GM23338 (cell line): ENCODE measurements around the gene PTPRN2. TPM values are rescaled to one million over a fixed set of nuclear protein-coding genes. Genes with fewer than 3 reads are reported as not detected.

Experiments used
- ATAC-seq: fragments of 200-7000 bp; cut with Tn5 transposase; 3 replicates; pipeline ENCODE4 v1.9.1; 2020
- DNase-seq: peaks from one replicate; pipeline ENCODE4 v3.0.0-alpha.2; 2015; ENCODE audit warnings: low spot score
- H2AFZ ChIP-seq: fragments of 200-600 bp; sonication (generic); 2 replicates; pipeline ENCODE4 v1.8.0; 2016; ENCODE audit warnings: antibody characterized with exemption, mild to moderate bottlenecking, moderate library complexity
- H3F3A ChIP-seq: fragments of 200-600 bp; sonication (generic); replicated peaks from 2 replicates; pipeline ENCODE4 v1.8.0; 2017; ENCODE audit warnings: antibody characterized with exemption, mixed run types, low read depth
- H3K27ac ChIP-seq: fragments of 200-600 bp; sonication (generic); 2 replicates; pipeline ENCODE4 v1.6.1; 2016; ENCODE audit warnings: low read depth
- H3K27me3 ChIP-seq: fragments of 200-600 bp; sonication (generic); 2 replicates; pipeline ENCODE4 v1.8.0; 2016; ENCODE audit warnings: mild to moderate bottlenecking, mixed run types, moderate library complexity; ENCODE audit not compliant: insufficient read depth
- H3K36me3 ChIP-seq: fragments of 200-600 bp; sonication (generic); 2 replicates; pipeline ENCODE4 v1.8.0; 2016; ENCODE audit warnings: mild to moderate bottlenecking; ENCODE audit not compliant: insufficient read depth
- H3K4me1 ChIP-seq: fragments of 200-600 bp; sonication (generic); 2 replicates; pipeline ENCODE4 v1.8.0; 2016; ENCODE audit warnings: mild to moderate bottlenecking, moderate library complexity; ENCODE audit not compliant: insufficient read depth
- H3K4me2 ChIP-seq: fragments of 200-600 bp; sonication (generic); 2 replicates; pipeline ENCODE4 v1.7.1; 2017; ENCODE audit warnings: mixed run types
- H3K4me3 ChIP-seq: fragments of 200-600 bp; sonication (generic); 2 replicates; pipeline ENCODE4 v1.6.1; 2016; ENCODE audit warnings: mixed run types
- H3K79me2 ChIP-seq: fragments of 200-600 bp; sonication (generic); replicated peaks from 2 replicates; pipeline ENCODE4 v1.8.0; 2017; ENCODE audit warnings: mild to moderate bottlenecking; ENCODE audit not compliant: insufficient read depth
- H3K9me2 ChIP-seq: fragments of 200-600 bp; sonication (generic); 2 replicates; pipeline ENCODE4 v1.8.0; 2017; ENCODE audit not compliant: insufficient read depth
- H4K20me1 ChIP-seq: fragments of 200-600 bp; sonication (generic); replicated peaks from 2 replicates; pipeline ENCODE4 v1.8.0; 2017; ENCODE audit warnings: mild to moderate bottlenecking; ENCODE audit not compliant: insufficient read depth
- H3K27ac Mint-ChIP-seq: 2 replicates; pipeline ENCODE4 v1.8.0; 2020; ENCODE audit warnings: inconsistent platforms, mild to moderate bottlenecking, moderate library complexity, mixed read lengths
- H3K27me3 Mint-ChIP-seq: 3 replicates; pipeline ENCODE4 v1.8.0; 2022; ENCODE audit warnings: low read depth, mild to moderate bottlenecking, moderate library complexity, mixed read lengths, inconsistent platforms; ENCODE audit not compliant: insufficient read depth, poor library complexity
- H3K36me3 Mint-ChIP-seq: 3 replicates; pipeline ENCODE4 v1.8.0; 2021; ENCODE audit warnings: low read depth, mild to moderate bottlenecking, inconsistent platforms, moderate library complexity, mixed read lengths
- H3K4me1 Mint-ChIP-seq: 3 replicates; pipeline ENCODE4 v1.8.0; 2020; ENCODE audit warnings: mild to moderate bottlenecking, inconsistent platforms, mixed read lengths
- H3K4me3 Mint-ChIP-seq: 3 replicates; pipeline ENCODE4 v1.8.0; 2021; ENCODE audit warnings: moderate library complexity, mild to moderate bottlenecking, inconsistent platforms, mixed read lengths
- H3K9me3 Mint-ChIP-seq: 3 replicates; pipeline ENCODE4 v1.8.0; 2020; ENCODE audit warnings: moderate library complexity, mild to moderate bottlenecking, inconsistent platforms, mixed read lengths
- CREB1 ChIP-seq: fragments of 250-450 bp; sonication (Bioruptor Pico); IDR thresholded peaks from 2 replicates; pipeline ENCODE4 v1.5.0; 2020; ENCODE audit warnings: low read depth, mild to moderate bottlenecking, moderate library complexity
- EZH2 ChIP-seq: fragments of 200-600 bp; sonication (generic); IDR thresholded peaks from one replicate; pipeline ENCODE4 v1.8.0; 2017; ENCODE audit warnings: antibody characterized with exemption, mild to moderate bottlenecking, low read depth; ENCODE audit not compliant: unreplicated experiment
- EZH2phosphoT487 ChIP-seq: fragments of 200-600 bp; sonication (generic); IDR thresholded peaks from one replicate; pipeline ENCODE4 v1.8.1; 2018; ENCODE audit warnings: antibody characterized with exemption; ENCODE audit not compliant: unreplicated experiment
- JUNB ChIP-seq: IDR thresholded peaks from one replicate; pipeline ENCODE4 v1.6.1; 2016; ENCODE audit warnings: antibody characterized with exemption; ENCODE audit not compliant: unreplicated experiment
- NANOG ChIP-seq: IDR thresholded peaks from 2 replicates; pipeline ENCODE4 v1.6.1; 2016; ENCODE audit warnings: antibody characterized with exemption, borderline replicate concordance
- POLR2AphosphoS5 ChIP-seq: IDR thresholded peaks from 2 replicates; pipeline ENCODE4 v1.6.1; 2016; ENCODE audit warnings: antibody characterized with exemption, low read depth
- REST ChIP-seq: IDR thresholded peaks from one replicate; pipeline ENCODE4 v1.6.1; 2018; ENCODE audit warnings: antibody characterized with exemption; ENCODE audit not compliant: unreplicated experiment
- STAT1 ChIP-seq: IDR thresholded peaks from one replicate; pipeline ENCODE4 v1.6.1; 2016; ENCODE audit warnings: antibody characterized with exemption; ENCODE audit not compliant: unreplicated experiment
- ZNF114 ChIP-seq: fragments of 250-450 bp; sonication (Bioruptor Pico); IDR thresholded peaks from 2 replicates; pipeline ENCODE4 v1.5.0; 2020; ENCODE audit warnings: mild to moderate bottlenecking, moderate library complexity
- ZNF331 ChIP-seq: fragments of 250-450 bp; sonication (Bioruptor Pico); IDR thresholded peaks from 2 replicates; pipeline ENCODE4 v1.5.0; 2020; ENCODE audit warnings: low read depth, mild to moderate bottlenecking, moderate library complexity
- polyA plus RNA-seq: library from polyadenylated mRNA; unstranded; fragments of >200 nt; fragmentation: Nextera tagmentation; extraction: Ambion mirVana; gene quantifications from 2 replicates; pipeline ENCODE4 v1.2.1, GENCODE V29; 2016
- total RNA-seq: library from RNA; depleted of rRNA; stranded (reverse); fragments of >200 nt; shearing (Covaris generic); gene quantifications from 2 replicates; pipeline ENCODE4 v1.2.3, GENCODE V29; 2014
- TF ChIP-seq, protein P1 (sequence below), 2 experiments: fragments of 200-600 bp in 1 of 2; sonication (generic) in 1 of 2; conservative IDR thresholded peaks; 2 replicates each; pipeline versions ENCODE4 v1.5.1 to v1.6.1; 2016 to 2017; ENCODE audit warnings: antibody characterized with exemption in 2 of 2, low read depth in 2 of 2, mild to moderate bottlenecking in 2 of 2, moderate library complexity in 1 of 2
- TF ChIP-seq, protein P2 (sequence below): fragments of 250-450 bp; sonication (Bioruptor Pico); IDR thresholded peaks from 2 replicates; pipeline ENCODE4 v1.5.0; 2020; ENCODE audit warnings: mild to moderate bottlenecking, moderate library complexity
- TF ChIP-seq, protein P3 (sequence below): IDR thresholded peaks from 2 replicates; pipeline ENCODE4 v1.6.1; 2016; ENCODE audit warnings: antibody characterized with exemption

Gene PTPRN2
- total and polyA plus RNA-seq, 2 experiments from 2014 or later: 0.87 to 4.0 TPM

DNA sequence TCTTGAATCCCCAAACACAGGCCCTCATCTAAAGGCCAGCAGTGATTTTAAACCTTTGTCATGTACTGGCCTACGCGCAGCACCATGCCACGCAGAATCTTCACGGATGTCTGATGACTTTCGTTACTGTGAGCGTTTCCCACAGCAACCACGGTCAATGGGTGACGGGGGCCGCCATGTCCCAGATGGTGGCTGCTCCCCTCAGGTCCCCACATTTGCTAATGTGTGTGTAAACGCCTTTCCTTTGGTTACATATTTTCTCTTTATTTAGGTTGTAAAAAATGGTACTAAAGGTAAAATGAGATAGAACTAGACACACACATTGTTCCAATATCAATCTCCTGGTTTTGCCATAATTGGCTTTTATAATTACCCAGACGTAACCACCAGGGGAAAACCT lies 699.0 kb downstream of the PTPRN2 start:
- Histone ChIP-seq H3K4me1 (no peaks in the 10 kb centered on the region), H3K4me2 (no peak overlapping the region), H3K4me3 (no peak overlapping the region), H3K27ac (no peak overlapping the region), H4K20me1 (no peaks in the 10 kb centered on the region), H3K27me3 (no peaks in the 10 kb centered on the region), H3F3A (no peaks in the 10 kb centered on the region), H3K79me2 (no peaks in the 10 kb centered on the region), H2AFZ (no peak overlapping the region), H3K9me2 (no peaks in the 10 kb centered on the region), H3K36me3 (no peaks in the 10 kb centered on the region)
- TF ChIP-seq ZNF114 (CRISPR knock-in tag): no peak
- TF ChIP-seq NANOG: no peak
- TF ChIP-seq, protein P1, sequence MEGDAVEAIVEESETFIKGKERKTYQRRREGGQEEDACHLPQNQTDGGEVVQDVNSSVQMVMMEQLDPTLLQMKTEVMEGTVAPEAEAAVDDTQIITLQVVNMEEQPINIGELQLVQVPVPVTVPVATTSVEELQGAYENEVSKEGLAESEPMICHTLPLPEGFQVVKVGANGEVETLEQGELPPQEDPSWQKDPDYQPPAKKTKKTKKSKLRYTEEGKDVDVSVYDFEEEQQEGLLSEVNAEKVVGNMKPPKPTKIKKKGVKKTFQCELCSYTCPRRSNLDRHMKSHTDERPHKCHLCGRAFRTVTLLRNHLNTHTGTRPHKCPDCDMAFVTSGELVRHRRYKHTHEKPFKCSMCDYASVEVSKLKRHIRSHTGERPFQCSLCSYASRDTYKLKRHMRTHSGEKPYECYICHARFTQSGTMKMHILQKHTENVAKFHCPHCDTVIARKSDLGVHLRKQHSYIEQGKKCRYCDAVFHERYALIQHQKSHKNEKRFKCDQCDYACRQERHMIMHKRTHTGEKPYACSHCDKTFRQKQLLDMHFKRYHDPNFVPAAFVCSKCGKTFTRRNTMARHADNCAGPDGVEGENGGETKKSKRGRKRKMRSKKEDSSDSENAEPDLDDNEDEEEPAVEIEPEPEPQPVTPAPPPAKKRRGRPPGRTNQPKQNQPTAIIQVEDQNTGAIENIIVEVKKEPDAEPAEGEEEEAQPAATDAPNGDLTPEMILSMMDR (conservative IDR thresholded peaks at IDR 0.05; ENCODE audit: low read depth in 2 of 2): no peak
- TF ChIP-seq ZNF331 (CRISPR knock-in tag): no peak
- TF ChIP-seq, protein P2, sequence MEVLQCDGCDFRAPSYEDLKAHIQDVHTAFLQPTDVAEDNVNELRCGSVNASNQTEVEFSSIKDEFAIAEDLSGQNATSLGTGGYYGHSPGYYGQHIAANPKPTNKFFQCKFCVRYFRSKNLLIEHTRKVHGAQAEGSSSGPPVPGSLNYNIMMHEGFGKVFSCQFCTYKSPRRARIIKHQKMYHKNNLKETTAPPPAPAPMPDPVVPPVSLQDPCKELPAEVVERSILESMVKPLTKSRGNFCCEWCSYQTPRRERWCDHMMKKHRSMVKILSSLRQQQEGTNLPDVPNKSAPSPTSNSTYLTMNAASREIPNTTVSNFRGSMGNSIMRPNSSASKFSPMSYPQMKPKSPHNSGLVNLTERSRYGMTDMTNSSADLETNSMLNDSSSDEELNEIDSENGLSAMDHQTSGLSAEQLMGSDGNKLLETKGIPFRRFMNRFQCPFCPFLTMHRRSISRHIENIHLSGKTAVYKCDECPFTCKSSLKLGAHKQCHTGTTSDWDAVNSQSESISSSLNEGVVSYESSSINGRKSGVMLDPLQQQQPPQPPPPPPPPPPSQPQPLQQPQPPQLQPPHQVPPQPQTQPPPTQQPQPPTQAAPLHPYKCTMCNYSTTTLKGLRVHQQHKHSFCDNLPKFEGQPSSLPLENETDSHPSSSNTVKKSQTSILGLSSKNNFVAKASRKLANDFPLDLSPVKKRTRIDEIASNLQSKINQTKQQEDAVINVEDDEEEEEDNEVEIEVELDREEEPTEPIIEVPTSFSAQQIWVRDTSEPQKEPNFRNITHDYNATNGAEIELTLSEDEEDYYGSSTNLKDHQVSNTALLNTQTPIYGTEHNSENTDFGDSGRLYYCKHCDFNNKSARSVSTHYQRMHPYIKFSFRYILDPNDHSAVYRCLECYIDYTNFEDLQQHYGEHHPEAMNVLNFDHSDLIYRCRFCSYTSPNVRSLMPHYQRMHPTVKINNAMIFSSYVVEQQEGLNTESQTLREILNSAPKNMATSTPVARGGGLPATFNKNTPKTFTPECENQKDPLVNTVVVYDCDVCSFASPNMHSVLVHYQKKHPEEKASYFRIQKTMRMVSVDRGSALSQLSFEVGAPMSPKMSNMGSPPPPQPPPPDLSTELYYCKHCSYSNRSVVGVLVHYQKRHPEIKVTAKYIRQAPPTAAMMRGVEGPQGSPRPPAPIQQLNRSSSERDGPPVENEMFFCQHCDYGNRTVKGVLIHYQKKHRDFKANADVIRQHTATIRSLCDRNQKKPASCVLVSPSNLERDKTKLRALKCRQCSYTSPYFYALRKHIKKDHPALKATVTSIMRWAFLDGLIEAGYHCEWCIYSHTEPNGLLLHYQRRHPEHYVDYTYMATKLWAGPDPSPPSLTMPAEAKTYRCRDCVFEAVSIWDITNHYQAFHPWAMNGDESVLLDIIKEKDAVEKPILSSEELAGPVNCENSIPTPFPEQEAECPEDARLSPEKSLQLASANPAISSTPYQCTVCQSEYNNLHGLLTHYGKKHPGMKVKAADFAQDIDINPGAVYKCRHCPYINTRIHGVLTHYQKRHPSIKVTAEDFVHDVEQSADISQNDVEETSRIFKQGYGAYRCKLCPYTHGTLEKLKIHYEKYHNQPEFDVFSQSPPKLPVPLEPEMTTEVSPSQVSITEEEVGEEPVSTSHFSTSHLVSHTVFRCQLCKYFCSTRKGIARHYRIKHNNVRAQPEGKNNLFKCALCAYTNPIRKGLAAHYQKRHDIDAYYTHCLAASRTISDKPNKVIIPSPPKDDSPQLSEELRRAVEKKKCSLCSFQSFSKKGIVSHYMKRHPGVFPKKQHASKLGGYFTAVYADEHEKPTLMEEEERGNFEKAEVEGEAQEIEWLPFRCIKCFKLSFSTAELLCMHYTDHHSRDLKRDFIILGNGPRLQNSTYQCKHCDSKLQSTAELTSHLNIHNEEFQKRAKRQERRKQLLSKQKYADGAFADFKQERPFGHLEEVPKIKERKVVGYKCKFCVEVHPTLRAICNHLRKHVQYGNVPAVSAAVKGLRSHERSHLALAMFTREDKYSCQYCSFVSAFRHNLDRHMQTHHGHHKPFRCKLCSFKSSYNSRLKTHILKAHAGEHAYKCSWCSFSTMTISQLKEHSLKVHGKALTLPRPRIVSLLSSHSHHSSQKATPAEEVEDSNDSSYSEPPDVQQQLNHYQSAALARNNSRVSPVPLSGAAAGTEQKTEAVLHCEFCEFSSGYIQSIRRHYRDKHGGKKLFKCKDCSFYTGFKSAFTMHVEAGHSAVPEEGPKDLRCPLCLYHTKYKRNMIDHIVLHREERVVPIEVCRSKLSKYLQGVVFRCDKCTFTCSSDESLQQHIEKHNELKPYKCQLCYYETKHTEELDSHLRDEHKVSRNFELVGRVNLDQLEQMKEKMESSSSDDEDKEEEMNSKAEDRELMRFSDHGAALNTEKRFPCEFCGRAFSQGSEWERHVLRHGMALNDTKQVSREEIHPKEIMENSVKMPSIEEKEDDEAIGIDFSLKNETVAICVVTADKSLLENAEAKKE (CRISPR knock-in tag): no peak
- TF ChIP-seq EZH2: no peak
- TF ChIP-seq CREB1 (CRISPR knock-in tag): no peak
- TF ChIP-seq, protein P3, sequence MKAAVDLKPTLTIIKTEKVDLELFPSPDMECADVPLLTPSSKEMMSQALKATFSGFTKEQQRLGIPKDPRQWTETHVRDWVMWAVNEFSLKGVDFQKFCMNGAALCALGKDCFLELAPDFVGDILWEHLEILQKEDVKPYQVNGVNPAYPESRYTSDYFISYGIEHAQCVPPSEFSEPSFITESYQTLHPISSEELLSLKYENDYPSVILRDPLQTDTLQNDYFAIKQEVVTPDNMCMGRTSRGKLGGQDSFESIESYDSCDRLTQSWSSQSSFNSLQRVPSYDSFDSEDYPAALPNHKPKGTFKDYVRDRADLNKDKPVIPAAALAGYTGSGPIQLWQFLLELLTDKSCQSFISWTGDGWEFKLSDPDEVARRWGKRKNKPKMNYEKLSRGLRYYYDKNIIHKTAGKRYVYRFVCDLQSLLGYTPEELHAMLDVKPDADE: no peak
- TF ChIP-seq REST: no peak
- no peak for TF ChIP-seq POLR2AphosphoS5
- TF ChIP-seq EZH2phosphoT487: no peak
- no peak for TF ChIP-seq STAT1
- no peak for TF ChIP-seq JUNB
- no peak for DNase-seq
- Mint-ChIP-seq H3K9me3 (no peaks in the 10 kb centered on the region; the same call in none of the 3 replicates), H3K4me3 (no peak overlapping the region), H3K27ac (no peak overlapping the region), H3K27me3 (peaks cover 2% of the 10 kb centered on the region), H3K36me3 (peaks cover 38% of the 10 kb centered on the region), H3K4me1 (no peaks in the 10 kb centered on the region)
- ATAC-seq: no peak
